Nephron (organoid): Measurements from ENCODE around the gene ME3.

Source experiments
- H3K27ac Mint-ChIP-seq, 3 experiments: 2 replicates each; pipeline ENCODE4 v1.8.0; 2020; ENCODE audit warnings: mixed read lengths in 3 of 3, mild to moderate bottlenecking in 2 of 3, moderate library complexity in 1 of 3
- H3K27me3 Mint-ChIP-seq: 2 replicates; pipeline ENCODE4 v1.8.0; 2021; ENCODE audit warnings: low read depth, mild to moderate bottlenecking, moderate library complexity, mixed read lengths
- H3K36me3 Mint-ChIP-seq: 2 replicates; pipeline ENCODE4 v1.8.0; 2020; ENCODE audit warnings: low read depth, mixed read lengths
- H3K4me1 Mint-ChIP-seq: 2 replicates; pipeline ENCODE4 v1.8.0; 2020; ENCODE audit warnings: mixed read lengths
- H3K4me3 Mint-ChIP-seq, 3 experiments: 2 replicates each; pipeline ENCODE4 v1.8.0; 2020; ENCODE audit warnings: mild to moderate bottlenecking in 3 of 3, mixed read lengths in 3 of 3, moderate library complexity in 2 of 3
- H3K9me3 Mint-ChIP-seq: 2 replicates; pipeline ENCODE4 v1.8.0; 2020; ENCODE audit warnings: mixed read lengths
- TF ChIP-seq, protein P1 (sequence below), 3 experiments: fragments of 200-600 bp; sonication (generic); IDR thresholded peaks; one replicate each; pipeline ENCODE4 v1.5.0; 2021; ENCODE audit warnings: antibody characterized with exemption in 3 of 3; ENCODE audit not compliant: unreplicated experiment in 3 of 3

Gene ME3

DNA sequence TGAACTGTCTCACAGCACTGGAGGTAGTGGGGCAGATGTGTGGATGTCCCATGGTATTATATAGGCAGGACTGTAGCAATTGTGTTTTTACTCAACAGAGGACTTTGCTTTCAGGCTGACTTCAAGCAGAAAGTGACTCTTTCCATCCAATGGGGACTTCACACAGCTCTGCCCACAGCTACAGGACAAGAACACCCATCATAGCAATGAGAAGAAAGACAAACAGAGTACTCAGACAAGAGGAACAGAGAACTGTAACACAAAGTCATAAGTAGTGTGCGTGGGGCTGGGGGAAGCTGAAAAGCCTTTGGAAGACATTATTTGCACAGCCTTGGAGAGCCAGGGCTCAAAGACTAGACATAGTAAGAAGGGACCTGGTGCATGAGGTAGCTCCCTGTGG is 227.4 kb downstream of the ME3 start:
- Mint-ChIP-seq H3K4me3 (no peak overlapping the region), H3K27ac (no peak overlapping the region), H3K36me3 (no peaks in the 10 kb centered on the region), H3K27me3 (no peaks in the 10 kb centered on the region), H3K4me1 (peaks cover 10% of the 10 kb centered on the region), H3K9me3 (no peaks in the 10 kb centered on the region)
- TF ChIP-seq, protein P1, sequence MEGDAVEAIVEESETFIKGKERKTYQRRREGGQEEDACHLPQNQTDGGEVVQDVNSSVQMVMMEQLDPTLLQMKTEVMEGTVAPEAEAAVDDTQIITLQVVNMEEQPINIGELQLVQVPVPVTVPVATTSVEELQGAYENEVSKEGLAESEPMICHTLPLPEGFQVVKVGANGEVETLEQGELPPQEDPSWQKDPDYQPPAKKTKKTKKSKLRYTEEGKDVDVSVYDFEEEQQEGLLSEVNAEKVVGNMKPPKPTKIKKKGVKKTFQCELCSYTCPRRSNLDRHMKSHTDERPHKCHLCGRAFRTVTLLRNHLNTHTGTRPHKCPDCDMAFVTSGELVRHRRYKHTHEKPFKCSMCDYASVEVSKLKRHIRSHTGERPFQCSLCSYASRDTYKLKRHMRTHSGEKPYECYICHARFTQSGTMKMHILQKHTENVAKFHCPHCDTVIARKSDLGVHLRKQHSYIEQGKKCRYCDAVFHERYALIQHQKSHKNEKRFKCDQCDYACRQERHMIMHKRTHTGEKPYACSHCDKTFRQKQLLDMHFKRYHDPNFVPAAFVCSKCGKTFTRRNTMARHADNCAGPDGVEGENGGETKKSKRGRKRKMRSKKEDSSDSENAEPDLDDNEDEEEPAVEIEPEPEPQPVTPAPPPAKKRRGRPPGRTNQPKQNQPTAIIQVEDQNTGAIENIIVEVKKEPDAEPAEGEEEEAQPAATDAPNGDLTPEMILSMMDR (IDR thresholded peaks at IDR 0.05; ENCODE audit: unreplicated experiment in 3 of 3), result no peak

DNA sequence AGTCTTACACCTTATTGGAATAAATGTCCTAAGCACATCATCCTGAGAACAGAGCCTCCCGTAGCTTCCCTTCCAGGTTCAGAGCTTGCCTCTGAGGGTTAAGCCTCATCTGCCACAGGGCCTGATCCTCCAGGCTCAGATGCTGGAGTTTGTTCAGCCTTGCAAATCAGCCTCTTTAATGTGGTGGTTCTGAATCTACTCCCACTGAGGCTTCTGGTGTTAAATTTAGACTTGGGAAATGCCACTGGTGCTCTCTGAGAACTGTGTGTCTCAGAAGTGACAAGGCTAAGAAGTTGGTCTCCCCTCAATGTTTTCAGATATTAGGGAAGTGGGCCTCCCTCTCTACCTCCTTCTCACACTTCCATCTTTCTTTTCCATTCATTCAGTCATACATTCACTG is 229.0 kb downstream of the ME3 start:
- Mint-ChIP-seq H3K9me3 (no peaks in the 10 kb centered on the region), H3K36me3 (no peaks in the 10 kb centered on the region), H3K27me3 (no peaks in the 10 kb centered on the region), H3K27ac (no peak overlapping the region), H3K4me1 (peaks cover 15% of the 10 kb centered on the region), H3K4me3 (no peak overlapping the region)
- TF ChIP-seq, protein P1 (IDR thresholded peaks at IDR 0.05; ENCODE audit: unreplicated experiment in 3 of 3), result no peak

DNA sequence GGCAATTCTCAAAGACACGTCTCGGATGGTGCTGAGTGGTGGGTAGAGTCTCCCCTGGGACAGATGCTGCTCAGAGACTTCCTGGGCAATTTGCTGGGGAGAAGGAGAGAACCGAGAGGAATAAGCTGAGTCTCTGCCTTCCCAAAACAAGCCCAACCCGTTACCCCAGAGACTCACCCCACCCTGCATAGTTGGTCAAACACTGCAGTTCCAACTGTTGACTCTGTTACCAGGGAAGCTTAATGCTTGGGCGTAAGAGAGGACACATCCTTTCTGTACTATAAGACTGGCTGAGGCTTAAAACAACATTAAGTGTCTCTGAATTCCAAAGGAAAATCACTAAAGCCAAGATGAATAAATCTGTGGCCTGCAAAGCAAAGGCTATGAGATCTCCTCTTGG is 229.6 kb downstream of the ME3 start:
- Mint-ChIP-seq H3K27ac (no peak overlapping the region), H3K4me1 (peaks cover 15% of the 10 kb centered on the region), H3K36me3 (no peaks in the 10 kb centered on the region), H3K4me3 (no peak overlapping the region), H3K9me3 (no peaks in the 10 kb centered on the region), H3K27me3 (no peaks in the 10 kb centered on the region)
- TF ChIP-seq, protein P1 (IDR thresholded peaks at IDR 0.05; ENCODE audit: unreplicated experiment in 3 of 3), result no peak

DNA sequence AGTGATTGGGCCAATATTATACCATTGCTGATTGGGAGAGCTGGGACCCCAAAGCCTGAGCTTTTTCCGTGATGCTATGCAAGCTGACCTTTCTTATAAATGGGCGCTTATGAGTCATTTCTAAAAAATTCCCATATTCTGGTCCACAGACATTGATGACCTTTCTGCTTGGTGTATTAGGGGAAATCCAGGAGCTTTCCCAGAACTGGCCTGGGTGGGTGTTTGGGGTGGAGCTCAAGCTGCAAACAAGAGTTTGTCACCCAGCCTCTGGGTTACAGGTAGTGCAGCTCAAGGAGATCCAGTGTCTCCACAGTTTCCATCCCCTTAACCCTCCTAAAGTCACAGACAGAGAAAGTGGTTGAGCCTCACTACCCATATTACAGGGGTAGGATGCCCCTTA is 230.0 kb downstream of the ME3 start:
- H3K4me3 Mint-ChIP-seq, result no peak overlapping the region

DNA sequence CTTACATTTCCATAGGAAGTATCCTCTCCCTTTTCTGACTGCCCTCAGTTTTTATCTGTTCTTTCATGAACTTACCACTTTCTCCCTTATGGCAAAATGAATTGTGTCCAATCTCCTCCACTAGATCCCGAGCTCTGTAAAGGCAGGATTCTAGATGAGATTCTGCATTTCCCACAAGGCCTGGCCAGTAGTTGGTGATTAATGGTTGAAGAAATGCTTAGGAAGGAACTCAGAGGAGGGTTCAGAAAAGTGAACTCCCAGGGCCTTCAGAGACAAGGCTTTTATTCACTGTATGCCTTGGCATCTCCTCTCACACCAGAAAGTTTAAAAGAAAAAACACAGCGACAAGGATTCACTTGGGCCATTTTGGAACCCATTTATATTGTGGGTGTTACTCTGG is 231.6 kb downstream of the ME3 start:
- Mint-ChIP-seq H3K4me1 (peaks cover 15% of the 10 kb centered on the region), H3K4me3 (no peak overlapping the region), H3K9me3 (no peaks in the 10 kb centered on the region), H3K27ac (peak overlapping the region in 2 of 3 experiments; percentile 25 to 41), H3K36me3 (no peaks in the 10 kb centered on the region), H3K27me3 (no peaks in the 10 kb centered on the region)
- TF ChIP-seq, protein P1 (IDR thresholded peaks at IDR 0.05; ENCODE audit: unreplicated experiment in 3 of 3), result no peak

More for the DNA sequence above, 230.0 kb downstream of the ME3 start:
- Mint-ChIP-seq H3K4me1 (peaks cover 15% of the 10 kb centered on the region), H3K36me3 (no peaks in the 10 kb centered on the region), H3K9me3 (no peaks in the 10 kb centered on the region), H3K27me3 (no peaks in the 10 kb centered on the region), H3K27ac (no peak overlapping the region)
- TF ChIP-seq, protein P1 (IDR thresholded peaks at IDR 0.05; ENCODE audit: unreplicated experiment in 3 of 3), result no peak

DNA sequence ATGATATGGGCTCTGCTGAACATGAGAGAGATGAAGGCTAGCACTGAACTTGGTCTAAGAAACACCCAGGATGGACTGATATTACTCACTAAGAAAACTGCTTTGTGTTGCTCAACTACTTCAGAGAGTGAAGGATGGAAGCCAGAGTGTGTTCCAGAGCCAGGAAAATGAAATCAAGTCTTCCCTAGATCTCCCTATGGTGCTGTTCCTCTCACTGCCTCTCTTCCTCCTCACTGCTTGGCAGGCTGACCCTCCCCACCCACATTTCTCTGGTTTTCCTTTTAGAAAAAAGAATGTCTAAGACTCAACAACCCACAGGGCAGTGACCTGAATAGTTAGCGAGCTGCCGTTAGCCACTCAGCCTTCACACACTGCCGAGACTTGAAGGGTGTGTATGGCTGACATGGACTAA is 232.1 kb downstream of the ME3 start:
- TF ChIP-seq, protein P1 (IDR thresholded peaks at IDR 0.05; ENCODE audit: unreplicated experiment in 3 of 3), result no peak

More for the DNA sequence above, 232.1 kb downstream of the ME3 start:
- Mint-ChIP-seq H3K4me3 (no peak overlapping the region), H3K27ac (peak overlapping the region in 1 of 3 experiments; percentile 41), H3K36me3 (no peaks in the 10 kb centered on the region), H3K4me1 (peaks cover 15% of the 10 kb centered on the region), H3K9me3 (no peaks in the 10 kb centered on the region), H3K27me3 (no peaks in the 10 kb centered on the region)
